HL-60 (cell line): ENCODE data around the gene PRRX2.

Experiments used
- DNase-seq, 2 experiments: peaks; one replicate each; pipeline ENCODE4 v3.0.0-alpha.2; 2010 to 2020; ENCODE audit warnings: low read depth in 1 of 2, low spot score in 1 of 2
- H3K27ac ChIP-seq: fragments of 250-450 bp; sonication (Bioruptor Pico); replicated peaks from 2 replicates; pipeline ENCODE4 v1.5.1; 2020; ENCODE audit warnings: mild to moderate bottlenecking, moderate library complexity
- H3K27me3 ChIP-seq: fragments of 250-450 bp; sonication (Bioruptor Pico); 2 replicates; pipeline ENCODE4 v1.5.1; 2021; ENCODE audit warnings: mild to moderate bottlenecking, moderate library complexity; ENCODE audit not compliant: insufficient read depth, poor library complexity, severe bottlenecking
- H3K4me3 ChIP-seq: replicated peaks from 2 replicates; pipeline ENCODE4 v1.5.1; 2011; ENCODE audit warnings: mild to moderate bottlenecking, control low read depth, low read length; ENCODE audit not compliant: insufficient read depth
- CTCF ChIP-seq: IDR thresholded peaks from one replicate; pipeline ENCODE4 v1.5.1; 2011; ENCODE audit warnings: low read length, control low read depth, inconsistent platforms; ENCODE audit not compliant: insufficient read depth
- GABPA ChIP-seq: IDR thresholded peaks from 2 replicates; pipeline ENCODE4 v1.6.1; 2012; ENCODE audit warnings: low read depth
- POLR2AphosphoS5 ChIP-seq: IDR thresholded peaks from 2 replicates; pipeline ENCODE4 v1.6.1; 2012; ENCODE audit warnings: low read depth
- REST ChIP-seq: IDR thresholded peaks from 2 replicates; pipeline ENCODE4 v1.6.1; 2012; ENCODE audit warnings: low read depth; ENCODE audit not compliant: insufficient replicate concordance
- SPI1 ChIP-seq: IDR thresholded peaks from 2 replicates; pipeline ENCODE4 v1.6.1; 2012; ENCODE audit warnings: low read depth, mild to moderate bottlenecking, borderline replicate concordance

PRRX2 gene

GRCh38 chr9:129687391-129687790, 21.9 kb downstream of the PRRX2 start:
- no peak for TF ChIP-seq POLR2AphosphoS5
- Histone ChIP-seq H3K4me3 (no peak overlapping the region), H3K27me3 (no peaks in the 10 kb centered on the region), H3K27ac (no peak overlapping the region)
- no peak for DNase-seq

GRCh38 chr9:129688285-129689043, 23.0 kb downstream of the PRRX2 start:
- Histone ChIP-seq H3K27ac (no peak overlapping the region), H3K4me3 (no peak overlapping the region), H3K27me3 (no peaks in the 10 kb centered on the region)
- TF ChIP-seq POLR2AphosphoS5, result no peak
- TF ChIP-seq REST, result no peak
- no peak for TF ChIP-seq CTCF
- TF ChIP-seq SPI1, result no peak
- TF ChIP-seq GABPA, result no peak
- DNase-seq, result no peak

GRCh38 chr9:129692534-129692933, 27.1 kb downstream of the PRRX2 start:
- DNase-seq, result no peak
- TF ChIP-seq POLR2AphosphoS5, result no peak
- TF ChIP-seq REST, result no peak
- TF ChIP-seq CTCF, result no peak
- no peak for TF ChIP-seq GABPA
- no peak for TF ChIP-seq SPI1
- Histone ChIP-seq H3K27me3 (peaks cover 22% of the 10 kb centered on the region), H3K27ac (no peak overlapping the region), H3K4me3 (no peak overlapping the region)

- no peak for DNase-seq
Observed at GRCh38 chr9:129693741-129694140, 28.3 kb downstream of the PRRX2 start.

More at GRCh38 chr9:129693741-129694140, 28.3 kb downstream of the PRRX2 start:
- Histone ChIP-seq H3K4me3 (no peak overlapping the region), H3K27me3 (peaks cover 26% of the 10 kb centered on the region), H3K27ac (no peak overlapping the region)
- no peak for TF ChIP-seq GABPA
- TF ChIP-seq CTCF, result no peak
- no peak for TF ChIP-seq REST
- TF ChIP-seq SPI1, result no peak
- no peak for TF ChIP-seq POLR2AphosphoS5
